ENCODE data around the gene SLC38A1.

GRCh38 chr12:46217541-46218321, 51.1 kb downstream of the SLC38A1 start:
- no peak for TF ChIP-seq SP1 (IDR thresholded peaks at IDR 0.05; ENCODE audit: low read depth)
- TF ChIP-seq, protein P1, sequence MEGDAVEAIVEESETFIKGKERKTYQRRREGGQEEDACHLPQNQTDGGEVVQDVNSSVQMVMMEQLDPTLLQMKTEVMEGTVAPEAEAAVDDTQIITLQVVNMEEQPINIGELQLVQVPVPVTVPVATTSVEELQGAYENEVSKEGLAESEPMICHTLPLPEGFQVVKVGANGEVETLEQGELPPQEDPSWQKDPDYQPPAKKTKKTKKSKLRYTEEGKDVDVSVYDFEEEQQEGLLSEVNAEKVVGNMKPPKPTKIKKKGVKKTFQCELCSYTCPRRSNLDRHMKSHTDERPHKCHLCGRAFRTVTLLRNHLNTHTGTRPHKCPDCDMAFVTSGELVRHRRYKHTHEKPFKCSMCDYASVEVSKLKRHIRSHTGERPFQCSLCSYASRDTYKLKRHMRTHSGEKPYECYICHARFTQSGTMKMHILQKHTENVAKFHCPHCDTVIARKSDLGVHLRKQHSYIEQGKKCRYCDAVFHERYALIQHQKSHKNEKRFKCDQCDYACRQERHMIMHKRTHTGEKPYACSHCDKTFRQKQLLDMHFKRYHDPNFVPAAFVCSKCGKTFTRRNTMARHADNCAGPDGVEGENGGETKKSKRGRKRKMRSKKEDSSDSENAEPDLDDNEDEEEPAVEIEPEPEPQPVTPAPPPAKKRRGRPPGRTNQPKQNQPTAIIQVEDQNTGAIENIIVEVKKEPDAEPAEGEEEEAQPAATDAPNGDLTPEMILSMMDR (IDR thresholded peaks at IDR 0.05 in 2 of 3, conservative IDR thresholded peaks at IDR 0.05 in 1 of 3; ENCODE audit: borderline replicate concordance in 1 of 3, insufficient read depth in 1 of 3, low read depth in 2 of 3, low read length in 2 of 3), result no peak
- no peak for TF ChIP-seq RAD21 (IDR thresholded peaks at IDR 0.05; ENCODE audit: low read depth)

Data from HCT116 (cell line).